ENCODE data around the gene PPP2R2C. TPM values are rescaled to one million over a fixed set of nuclear protein-coding genes. Genes with fewer than 3 reads are reported as not detected.

The PPP2R2C gene
- total and polyA plus RNA-seq, 10 donors = 0.07 to 1.3 (median 0.23) TPM; not detected in 1

DNA sequence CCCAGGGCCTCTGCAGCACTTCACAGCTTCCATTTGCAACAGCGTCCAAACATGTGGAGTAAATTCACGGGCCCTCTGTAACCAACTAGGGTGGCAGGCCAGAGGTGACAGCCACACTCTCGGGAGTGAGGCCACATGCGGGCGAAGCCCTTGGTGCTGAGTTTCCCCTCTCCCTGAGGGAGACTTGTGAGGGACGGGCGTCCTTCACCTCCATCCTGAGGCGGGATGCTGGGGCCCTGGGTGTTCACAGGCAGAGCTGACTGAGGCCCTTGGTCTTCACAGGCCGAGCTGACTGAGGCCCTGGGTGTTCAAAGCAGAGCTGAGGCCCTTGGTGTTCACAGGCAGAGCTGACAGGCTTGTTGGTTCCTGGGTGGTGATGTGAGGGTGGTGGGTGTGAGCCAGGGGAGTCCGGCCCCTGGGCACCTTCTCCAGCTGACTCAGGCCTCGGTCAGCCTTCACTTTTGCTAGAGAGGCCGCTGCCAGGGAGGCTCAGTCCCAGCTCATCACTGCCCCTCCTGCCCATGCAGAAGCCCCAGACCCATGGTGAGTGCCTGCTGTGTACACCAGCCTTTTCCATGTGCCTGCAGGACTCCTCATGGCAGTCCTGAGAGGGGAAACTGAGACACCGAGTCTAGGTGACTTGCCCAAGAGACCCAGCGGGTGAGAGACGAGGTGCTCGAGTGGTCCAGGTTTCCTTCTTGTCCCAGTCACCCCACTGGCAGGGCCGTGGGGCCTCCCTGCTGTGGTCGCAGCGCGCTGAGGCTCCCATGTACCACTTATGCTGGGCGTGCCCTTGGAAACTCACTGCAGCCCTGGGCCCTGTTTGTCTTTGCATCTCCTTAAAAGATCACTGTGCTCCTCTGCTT lies 194.2 kb downstream of the PPP2R2C start:
- Histone ChIP-seq H3K4me3 (peak overlapping the region in 3 of 8 donors; percentile 32 to 58 (median 36)), H3K27ac (peak overlapping the region; percentile 4 to 84 (median 66)), H3K9me3 (no peaks in the 10 kb centered on the region), H3K4me1 (peaks cover 50 to 99% (median 85%) of the 10 kb centered on the region in 6 donors), H3K27me3 (replicated peaks in 1 of 7) (no peaks in the 10 kb centered on the region), H3K36me3 (peaks cover 0 to 30% (median 0%) of the 10 kb centered on the region in 6 donors)
- WGBS, 5 donors = 50 to 55% (median 51%) methylated on average over 17 to 21 of the region's 21 CpGs
- intact Hi-C loops (cut with DNase I; ENCODE audit: low total_unique reads) = no loop called here
- no peak for DNase-seq
- TF ChIP-seq, protein P1, sequence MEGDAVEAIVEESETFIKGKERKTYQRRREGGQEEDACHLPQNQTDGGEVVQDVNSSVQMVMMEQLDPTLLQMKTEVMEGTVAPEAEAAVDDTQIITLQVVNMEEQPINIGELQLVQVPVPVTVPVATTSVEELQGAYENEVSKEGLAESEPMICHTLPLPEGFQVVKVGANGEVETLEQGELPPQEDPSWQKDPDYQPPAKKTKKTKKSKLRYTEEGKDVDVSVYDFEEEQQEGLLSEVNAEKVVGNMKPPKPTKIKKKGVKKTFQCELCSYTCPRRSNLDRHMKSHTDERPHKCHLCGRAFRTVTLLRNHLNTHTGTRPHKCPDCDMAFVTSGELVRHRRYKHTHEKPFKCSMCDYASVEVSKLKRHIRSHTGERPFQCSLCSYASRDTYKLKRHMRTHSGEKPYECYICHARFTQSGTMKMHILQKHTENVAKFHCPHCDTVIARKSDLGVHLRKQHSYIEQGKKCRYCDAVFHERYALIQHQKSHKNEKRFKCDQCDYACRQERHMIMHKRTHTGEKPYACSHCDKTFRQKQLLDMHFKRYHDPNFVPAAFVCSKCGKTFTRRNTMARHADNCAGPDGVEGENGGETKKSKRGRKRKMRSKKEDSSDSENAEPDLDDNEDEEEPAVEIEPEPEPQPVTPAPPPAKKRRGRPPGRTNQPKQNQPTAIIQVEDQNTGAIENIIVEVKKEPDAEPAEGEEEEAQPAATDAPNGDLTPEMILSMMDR (IDR thresholded peaks at IDR 0.05 in 8 of 11, conservative IDR thresholded peaks at IDR 0.05 in 3 of 11) = no peak
- TF ChIP-seq POLR2A (IDR thresholded peaks at IDR 0.05) = no peak
- no peak for TF ChIP-seq POLR2AphosphoS5 (IDR thresholded peaks at IDR 0.05)

GRCh38 chr4:6277139-6277802 lies 195.1 kb downstream of the PPP2R2C start:
- H3K4me3 ChIP-seq = peak overlapping the region in 3 of 8 donors; percentile 32 to 58 (median 36)
- 71 to 78% (median 75%) methylated on average over 13 to 24 of the region's 24 CpGs for WGBS, 5 donors
- H3K4me1 ChIP-seq = peaks cover 44 to 96% (median 82%) of the 10 kb centered on the region in 6 donors
- DNase-seq = no peak
- intact Hi-C loops (cut with DNase I; ENCODE audit: low total_unique reads) = no loop called here
- H3K36me3 ChIP-seq = peaks cover 0 to 30% (median 0%) of the 10 kb centered on the region in 6 donors
- TF ChIP-seq, protein P1 (IDR thresholded peaks at IDR 0.05 in 8 of 11, conservative IDR thresholded peaks at IDR 0.05 in 3 of 11) = no peak
- TF ChIP-seq POLR2AphosphoS5 (IDR thresholded peaks at IDR 0.05) (peak; percentile 77 to 82 (median 79)), POLR2A (IDR thresholded peaks at IDR 0.05) (no peak)
- peak overlapping the region in 6 of 8 donors; percentile 5 to 84 (median 76) for H3K27ac ChIP-seq
- no peaks in the 10 kb centered on the region for H3K9me3 ChIP-seq
- H3K27me3 ChIP-seq (replicated peaks in 1 of 7) = no peaks in the 10 kb centered on the region

DNA sequence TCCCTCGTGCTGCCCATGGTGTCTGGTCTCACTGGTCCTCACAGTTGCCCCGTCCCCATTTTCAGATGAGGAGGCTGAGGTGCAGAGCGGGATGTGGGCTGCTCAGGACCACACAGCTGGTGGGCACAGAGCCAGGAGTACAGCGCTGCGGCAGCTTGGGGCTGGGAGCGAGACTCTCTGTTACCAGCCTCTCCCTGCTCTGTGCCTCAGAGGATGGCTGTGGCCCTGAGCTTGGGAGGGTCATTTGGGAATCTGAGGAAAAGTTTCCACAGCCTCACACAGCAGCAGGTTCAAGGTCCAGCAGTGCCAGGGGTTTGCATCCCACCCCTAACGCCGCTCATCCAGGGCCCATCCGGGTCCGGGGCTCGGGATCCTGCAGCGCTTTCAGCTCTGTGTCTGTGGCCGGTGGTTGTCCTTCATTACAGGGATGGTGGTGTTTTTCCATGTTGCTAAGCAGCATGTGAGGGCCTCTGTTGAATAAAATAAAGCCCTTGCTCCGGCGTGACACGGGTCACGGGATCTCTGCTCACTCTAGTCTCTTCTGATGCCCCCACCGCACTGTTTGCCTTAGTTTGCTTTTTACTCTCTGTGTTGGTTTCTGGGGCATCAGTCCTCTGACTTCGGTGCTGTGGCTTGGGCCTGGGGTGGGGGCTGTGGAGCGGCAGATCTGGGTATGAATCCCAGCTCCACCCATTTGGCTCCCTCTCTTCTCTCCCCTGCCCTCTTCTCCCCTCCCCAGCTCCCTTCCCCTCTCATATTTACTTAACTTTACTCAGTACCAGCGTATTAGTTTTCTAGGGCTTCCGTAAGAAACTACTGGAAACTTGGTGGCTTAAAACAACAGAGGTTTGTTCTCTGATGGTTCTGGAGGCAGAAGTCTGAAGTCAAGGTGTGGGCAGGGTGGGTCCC lies 196.3 kb downstream of the PPP2R2C start:
- Histone ChIP-seq H3K4me3 (no peak overlapping the region), H3K27me3 (replicated peaks in 1 of 7) (peaks cover 0 to under 1% (median 0%) of the 10 kb centered on the region in 7 donors), H3K4me1 (peaks cover 33 to 96% (median 83%) of the 10 kb centered on the region in 6 donors), H3K9me3 (no peaks in the 10 kb centered on the region), H3K36me3 (peaks cover 0 to 30% (median 0%) of the 10 kb centered on the region in 6 donors), H3K27ac (peak overlapping the region; percentile 4 to 84 (median 66))
- DNase-seq = no peak
- 73 to 85% (median 82%) methylated on average over 16 to 22 of the region's 22 CpGs for WGBS, 5 donors
- intact Hi-C loops (cut with DNase I; ENCODE audit: low total_unique reads) = no loop called here
- TF ChIP-seq POLR2AphosphoS5 (IDR thresholded peaks at IDR 0.05) = no peak
- TF ChIP-seq POLR2A (IDR thresholded peaks at IDR 0.05) = no peak
- TF ChIP-seq, protein P1 (IDR thresholded peaks at IDR 0.05 in 8 of 11, conservative IDR thresholded peaks at IDR 0.05 in 3 of 11) = no peak
